HG03571 (cell line): ENCODE measurements around the gene EIF4ENIF1.
"Not testable (repeated sequence)": the region's sequence is repeated elsewhere in the genome, so short reads cannot be mapped to it uniquely, and the experiment has no call there.

ENCODE experiments used
- ATAC-seq: cut with Tn5 transposase; IDR thresholded peaks from one replicate; pipeline ENCODE4 v1.9.1; 2021; ENCODE audit not compliant: unreplicated experiment

The EIF4ENIF1 gene

DNA sequence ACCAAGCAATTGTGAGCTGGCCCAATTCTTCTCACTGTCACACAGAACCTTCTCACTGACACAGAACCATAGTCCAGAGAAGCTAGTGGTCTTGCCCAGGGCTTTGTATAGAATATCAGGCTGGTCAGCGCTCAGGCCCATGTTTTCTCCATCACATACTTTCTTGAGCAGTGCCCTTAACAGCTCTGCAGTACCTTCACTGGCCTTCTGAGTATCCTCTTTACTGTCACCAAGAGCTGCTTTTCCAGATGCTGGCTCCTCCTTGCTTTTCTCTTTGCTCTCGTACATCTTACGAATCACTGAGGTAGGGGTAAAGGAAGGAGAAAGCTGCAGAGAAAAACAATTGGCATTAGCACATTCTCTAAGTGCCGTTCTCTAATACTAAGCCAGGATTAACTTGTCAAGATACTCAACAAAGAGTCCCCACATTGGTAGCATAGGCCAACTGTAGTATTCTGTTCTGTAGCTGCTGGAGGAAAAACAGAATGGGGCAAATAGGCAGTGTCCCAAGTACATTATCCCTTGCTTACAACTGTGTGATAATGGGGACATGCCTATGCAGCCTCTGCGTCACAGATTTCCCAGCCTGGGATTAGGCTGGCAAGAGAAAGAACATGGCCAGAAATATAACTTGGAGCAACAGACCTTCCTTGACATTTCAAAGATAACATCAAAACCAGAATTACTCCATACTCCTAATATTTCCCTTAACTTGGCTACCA, 46.7 kb downstream of the EIF4ENIF1 start:
- ATAC-seq: no peak

DNA sequence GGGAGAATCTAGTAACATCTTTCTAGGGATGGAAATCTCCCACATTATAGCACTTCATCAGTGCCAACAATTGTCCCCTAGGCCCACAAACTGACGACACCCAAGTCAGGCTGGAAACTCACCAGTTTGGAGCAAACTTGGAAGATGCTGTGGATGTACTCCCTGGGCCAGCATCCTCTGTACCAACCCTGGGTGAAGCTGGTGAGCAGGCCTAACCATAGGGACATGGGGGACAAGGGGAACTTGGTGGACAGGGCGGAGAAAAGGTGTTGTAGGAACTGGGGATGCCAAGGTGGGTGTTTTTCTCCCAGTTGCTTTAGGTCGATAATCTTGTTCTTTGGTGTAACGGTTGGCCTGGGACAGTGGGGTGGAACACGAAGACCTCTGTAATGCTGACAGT, 48.0 kb downstream of the EIF4ENIF1 start:
- ATAC-seq: no peak

DNA sequence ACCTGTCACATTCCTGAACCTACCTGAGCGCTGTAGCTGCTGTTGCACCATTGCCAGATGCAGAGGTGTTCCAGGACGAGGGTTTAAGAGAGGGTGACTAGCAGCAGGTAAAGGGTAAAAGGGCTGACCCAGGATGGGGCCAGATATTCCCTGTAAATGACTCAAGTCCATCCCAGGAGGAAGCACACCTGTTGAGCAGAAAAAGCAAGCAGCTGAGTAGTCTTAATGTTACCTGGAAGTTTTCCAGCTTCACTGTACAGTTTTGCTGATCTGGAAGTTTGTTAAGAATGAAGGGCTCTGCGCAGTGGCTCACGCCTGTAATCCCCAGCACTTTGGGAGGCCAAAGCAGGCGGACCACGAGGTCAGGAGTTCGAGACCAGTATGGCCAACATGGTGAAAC, 49.0 kb downstream of the EIF4ENIF1 start:
- ATAC-seq: no peak

DNA sequence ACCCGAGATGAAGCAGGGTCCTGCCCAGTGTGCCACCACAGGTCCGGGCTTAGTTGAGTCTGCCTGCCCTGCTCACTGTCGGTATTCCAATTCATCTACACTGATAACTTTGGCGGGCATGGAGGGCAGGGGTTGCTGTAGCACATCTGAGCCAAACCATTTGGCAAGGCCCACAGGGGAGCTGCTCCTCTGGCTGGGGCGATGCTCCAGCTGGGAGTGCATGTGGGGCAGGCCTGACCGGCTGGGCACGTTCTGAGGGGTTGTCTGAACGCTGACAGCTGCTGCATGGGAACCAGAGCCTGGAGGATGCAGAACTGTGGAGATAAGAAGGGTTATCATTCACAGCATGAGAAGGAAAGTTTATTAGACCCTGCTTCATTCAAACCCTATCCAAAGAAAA, 49.8 kb downstream of the EIF4ENIF1 start:
- no peak for ATAC-seq

DNA sequence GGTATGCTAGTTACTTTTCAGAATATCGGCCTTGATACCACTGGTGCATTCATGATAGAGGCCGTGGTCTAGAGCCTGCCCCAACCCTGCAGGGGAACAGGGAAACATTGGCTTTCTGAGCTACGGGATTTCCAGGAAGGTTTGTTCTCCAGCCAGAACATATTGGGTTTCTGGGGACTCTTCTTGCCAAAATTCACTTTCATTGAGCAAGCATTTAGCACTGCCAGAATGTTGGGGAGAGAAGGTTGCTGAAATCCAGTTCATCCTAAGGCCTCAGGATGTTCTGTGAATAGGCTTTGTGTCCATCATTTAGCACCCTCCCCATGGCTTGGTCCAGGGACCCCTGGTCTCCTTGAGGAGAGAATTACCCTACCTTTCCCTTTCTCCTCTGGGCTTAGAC, 53.5 kb downstream of the EIF4ENIF1 start:
- no peak for ATAC-seq

DNA sequence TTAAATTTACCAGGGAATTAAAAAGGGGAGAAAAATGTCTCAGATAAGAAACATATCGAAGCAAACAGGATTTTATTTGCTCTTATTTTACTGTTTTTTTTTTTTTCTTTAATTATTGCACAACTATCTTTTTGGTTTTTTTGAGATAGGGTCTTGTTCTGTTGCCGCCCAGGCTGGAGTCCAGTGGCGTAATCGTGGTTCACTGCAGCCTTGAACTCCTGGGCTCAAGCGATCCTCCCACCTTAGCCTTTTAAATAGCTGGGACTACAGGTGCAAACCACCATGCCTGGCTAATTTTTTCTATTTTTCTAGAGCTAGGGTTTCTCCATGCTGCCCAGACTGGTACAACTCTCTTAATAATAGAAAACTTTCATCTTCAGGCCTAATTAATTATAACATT, 57.7 kb downstream of the EIF4ENIF1 start:
- no peak for ATAC-seq

DNA sequence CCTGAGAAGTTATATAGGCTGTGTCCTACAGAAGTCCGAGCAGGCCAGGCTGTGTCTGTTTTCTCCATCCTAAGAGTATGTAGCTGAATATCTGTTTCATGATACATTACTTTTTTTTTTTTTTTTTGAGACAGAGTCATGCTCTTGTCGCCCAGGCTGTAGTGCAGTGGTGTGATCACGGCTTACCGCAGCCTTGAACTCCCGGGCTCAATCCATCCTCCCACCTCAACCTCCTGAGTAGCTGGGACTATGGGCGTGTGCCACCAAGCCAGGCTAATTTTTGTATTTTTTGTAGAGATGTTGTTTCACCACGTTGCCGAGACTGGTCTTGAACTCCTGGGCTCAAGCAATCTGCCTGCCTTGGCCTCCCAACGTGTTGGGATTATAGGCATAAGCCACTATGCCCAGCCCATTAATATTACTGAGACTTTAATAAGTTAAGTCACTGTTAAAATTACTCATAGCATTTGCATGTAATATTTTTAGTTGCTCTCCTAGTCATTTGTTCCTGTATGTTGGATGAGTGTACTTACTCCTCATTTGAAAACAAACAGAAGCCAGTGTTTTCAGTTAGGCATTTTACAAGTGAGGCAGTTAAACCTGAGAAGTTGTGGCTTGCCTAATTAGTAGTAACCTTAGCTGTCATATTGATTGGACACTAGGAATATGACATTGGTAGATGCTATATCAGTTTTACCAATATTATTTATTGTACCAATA, 64.2 kb downstream of the EIF4ENIF1 start:
- no peak for ATAC-seq

DNA sequence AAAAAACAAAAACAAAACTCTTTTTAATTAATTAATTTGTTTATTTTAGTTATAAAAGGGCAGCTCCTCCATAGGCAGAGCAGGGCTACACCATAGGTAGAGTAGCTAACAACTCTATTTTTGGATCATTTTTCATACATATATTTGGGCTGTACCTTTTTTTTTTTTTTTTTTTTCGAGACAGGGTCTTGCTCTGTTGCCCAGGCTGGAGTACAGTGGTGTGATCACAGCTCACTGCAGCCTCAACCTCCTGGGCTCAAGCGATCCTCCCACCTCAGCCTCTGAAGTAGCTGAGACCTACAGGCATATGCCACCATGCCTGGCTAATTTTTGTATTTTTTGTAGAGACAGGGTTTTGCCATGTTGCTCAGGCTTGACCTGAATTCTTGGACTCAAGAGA, 87.3 kb downstream of the EIF4ENIF1 start:
- ATAC-seq: not testable (repeated sequence)

DNA sequence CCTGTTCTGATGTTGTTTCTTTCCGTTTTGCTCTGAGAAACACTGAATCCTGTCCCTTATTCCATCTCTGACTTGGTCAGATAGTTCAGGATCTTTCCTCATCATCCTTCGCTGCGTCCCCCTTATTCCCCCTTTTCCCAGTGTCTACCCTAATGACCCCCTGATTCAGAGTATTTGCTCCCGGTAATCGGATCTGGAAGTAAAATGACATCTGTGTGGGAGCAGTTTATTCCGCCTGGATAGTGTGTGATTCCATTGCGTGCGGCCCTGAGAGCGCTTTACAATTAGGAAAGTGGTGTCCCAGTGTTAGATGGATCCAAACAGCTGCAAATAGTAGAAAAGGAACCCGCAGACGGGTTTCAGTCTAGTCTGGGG, 89.6 kb downstream of the EIF4ENIF1 start:
- no peak for ATAC-seq

DNA sequence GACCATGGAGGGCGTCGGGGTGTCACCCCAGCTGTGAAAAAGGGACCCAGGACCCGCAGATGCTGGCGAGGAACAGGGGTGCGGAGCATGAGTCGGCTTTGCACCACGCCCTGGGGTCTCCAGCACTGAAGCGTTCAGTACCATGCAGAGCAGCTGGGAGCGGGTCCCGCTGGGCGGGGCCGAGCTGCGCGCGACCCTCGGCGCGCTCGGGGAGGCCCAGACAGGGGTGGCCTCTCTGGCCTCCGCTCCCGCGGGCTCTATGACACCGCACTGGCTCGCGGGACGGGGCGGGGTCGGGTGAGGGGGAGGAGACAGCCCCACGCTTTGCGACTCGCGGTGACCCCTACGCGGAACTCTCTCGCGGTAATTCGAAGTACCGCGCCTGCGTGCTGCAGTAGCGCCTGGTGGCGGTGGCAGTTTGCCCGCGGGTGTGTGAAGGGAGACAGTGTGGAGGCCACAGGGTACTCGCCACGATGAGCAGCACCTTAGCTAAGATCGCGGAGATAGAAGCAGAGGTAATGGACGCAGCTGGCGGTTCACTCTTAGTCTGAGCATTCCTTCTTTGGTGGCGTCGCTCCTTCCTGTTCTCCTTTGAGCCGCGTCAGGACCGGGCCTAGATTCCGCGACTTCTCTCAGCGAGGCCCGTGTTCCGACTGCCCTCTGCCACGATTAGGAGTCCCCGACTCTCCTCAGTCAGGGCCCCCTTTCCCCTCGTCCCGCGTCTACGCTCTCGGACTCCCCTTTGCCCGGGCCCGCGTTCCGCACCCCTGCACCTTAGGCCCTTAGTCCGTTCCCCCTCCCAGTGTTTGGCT, 90.2 kb downstream of the EIF4ENIF1 start, which contains the start of gene DRG1:
TSS of gene DRG1 (plus strand) at position 394 of the 812 bp plus-strand sequence. CDS start at position 474, 80 bp downstream.
- ATAC-seq: peak; percentile 95

DNA sequence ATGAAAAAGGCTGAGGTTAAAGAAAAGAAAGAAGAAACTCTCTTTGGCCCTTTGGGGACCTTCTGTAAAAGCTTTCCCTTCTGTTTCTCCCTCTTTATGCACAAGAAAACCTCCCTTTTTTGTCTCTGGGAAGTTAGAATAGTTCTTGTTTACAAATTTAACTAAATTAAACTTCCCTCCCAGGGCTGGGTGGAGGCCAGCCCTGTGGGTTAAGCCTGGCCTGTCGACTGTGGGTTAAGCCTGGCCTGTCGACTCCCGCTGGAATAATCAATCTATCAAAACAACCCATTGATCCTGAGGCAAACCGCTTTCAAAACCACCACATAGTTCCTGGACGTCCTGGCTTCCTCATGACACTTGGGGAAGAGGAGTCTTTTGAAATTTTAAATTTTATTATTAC, 91.4 kb downstream of the EIF4ENIF1 start:
- ATAC-seq: no peak

DNA sequence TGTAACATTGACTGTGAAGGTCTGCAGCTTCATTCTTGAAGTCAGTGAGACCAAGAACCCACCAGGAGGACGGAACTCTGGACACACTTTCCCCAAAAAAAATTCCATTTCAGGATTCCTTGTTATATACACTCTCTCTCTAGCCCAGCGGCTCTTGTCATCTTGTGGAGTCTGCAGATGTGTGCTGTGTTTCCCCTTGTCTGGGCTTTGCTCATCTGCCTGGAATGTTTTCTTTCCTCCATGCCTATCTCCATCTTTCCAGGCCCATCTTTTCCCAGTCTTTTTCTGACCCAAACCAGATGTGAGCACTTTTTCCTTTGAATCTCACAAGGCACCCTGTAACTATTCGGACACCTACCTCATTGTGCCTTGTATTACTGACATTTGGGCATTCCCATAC, 95.3 kb downstream of the EIF4ENIF1 start:
- ATAC-seq: no peak

DNA sequence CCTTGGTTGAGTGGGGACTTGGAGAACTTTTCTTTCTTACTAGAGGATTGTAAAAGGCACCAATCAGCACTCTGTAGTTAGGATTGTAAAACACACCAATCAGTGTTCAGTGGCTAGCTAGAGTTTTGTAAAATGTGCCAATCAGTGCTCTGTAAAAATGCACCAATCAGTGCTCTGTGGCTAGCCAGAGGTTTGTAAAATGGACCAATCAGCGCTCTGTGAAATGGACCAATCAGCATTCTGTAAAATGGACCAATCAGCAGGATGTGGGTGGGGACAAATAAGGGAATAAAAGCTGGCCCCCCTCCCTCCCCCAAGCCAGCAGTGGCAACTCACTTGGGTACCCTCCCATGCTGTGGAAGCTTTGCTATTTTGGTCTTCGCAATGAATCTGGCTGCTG, 95.7 kb downstream of the EIF4ENIF1 start:
- ATAC-seq: no peak
